Fibroblast of lung (primary cell): ENCODE results near the gene LSAMP. TPM values are rescaled to one million over a fixed set of nuclear protein-coding genes. Genes with fewer than 3 reads are reported as not detected.
A peak's percentile ranks its signal among the peaks of the same experiment; 100 is the strongest.

ENCODE experiments used
- DNase-seq, 2 donors: peaks; one replicate each; pipeline versions ENCODE4 v3.0.0 to v3.0.0-alpha.2; 2010; ENCODE audit warnings: low read depth in 2 of 2
- H2AFZ ChIP-seq: 2 replicates; pipeline ENCODE4 v1.5.1; 2012; ENCODE audit warnings: low read length, control low read depth, inconsistent platforms
- H3K27ac ChIP-seq: 2 replicates; pipeline ENCODE4 v1.5.1; 2011; ENCODE audit warnings: low read length, control low read depth; ENCODE audit not compliant: insufficient read depth
- H3K27me3 ChIP-seq: 2 replicates; pipeline ENCODE4 v1.5.1; 2011; ENCODE audit warnings: mild to moderate bottlenecking, low read length; ENCODE audit not compliant: control insufficient read depth, insufficient read depth
- H3K36me3 ChIP-seq: 2 replicates; pipeline ENCODE4 v1.5.1; 2011; ENCODE audit warnings: low read length; ENCODE audit not compliant: control insufficient read depth, insufficient read depth
- H3K4me1 ChIP-seq: 2 replicates; pipeline ENCODE4 v1.5.1; 2011; ENCODE audit warnings: low read length; ENCODE audit not compliant: control insufficient read depth, insufficient read depth; ENCODE audit errors: extremely low read depth
- H3K4me2 ChIP-seq: 2 replicates; pipeline ENCODE4 v1.5.1; 2011; ENCODE audit warnings: low read length, control low read depth; ENCODE audit not compliant: insufficient read depth; ENCODE audit errors: extremely low read depth
- H3K4me3 ChIP-seq, 4 experiments: fragments of 200-600 bp in 1 of 4; sonication (generic) in 1 of 4; replicated peaks in 1 of 4; 2 replicates each; pipeline ENCODE4 v1.5.1; 2011 to 2016; ENCODE audit warnings: low read length in 4 of 4, low read depth in 3 of 4, mild to moderate bottlenecking in 3 of 4, control low read depth in 2 of 4, inconsistent platforms in 1 of 4, mixed read lengths in 1 of 4; ENCODE audit not compliant: insufficient read depth in 1 of 4; ENCODE audit errors: control extremely low read depth in 1 of 4
- H3K79me2 ChIP-seq: 2 replicates; pipeline ENCODE4 v1.5.1; 2012; ENCODE audit warnings: mild to moderate bottlenecking, low read length, inconsistent platforms; ENCODE audit not compliant: control insufficient read depth, insufficient read depth
- H3K9ac ChIP-seq: 2 replicates; pipeline ENCODE4 v1.5.1; 2011; ENCODE audit warnings: mild to moderate bottlenecking, low read length, control low read depth; ENCODE audit not compliant: insufficient read depth
- H3K9me3 ChIP-seq: 2 replicates; pipeline ENCODE4 v1.5.1; 2012; ENCODE audit warnings: low read depth, low read length; ENCODE audit not compliant: control insufficient read depth, insufficient read depth
- H4K20me1 ChIP-seq: 2 replicates; pipeline ENCODE4 v1.5.1; 2011; ENCODE audit warnings: low read length; ENCODE audit not compliant: control insufficient read depth, insufficient read depth; ENCODE audit errors: extremely low read depth
- EZH2 ChIP-seq: IDR thresholded peaks from 2 replicates; pipeline ENCODE4 v1.5.1; 2012; ENCODE audit warnings: low read length, control low read depth, mild to moderate bottlenecking; ENCODE audit errors: missing control alignments
- polyA plus RNA-seq, 2 donors: library from polyadenylated mRNA; depleted of rRNA in 1 of 2; stranded (reverse) in 1 of 2; unstranded in 1 of 2; fragments of >200 nt; gene quantifications; 2 replicates each; pipeline ENCODE4 v1.2.1, GENCODE V29; 2011 to 2012; ENCODE audit warnings: missing spikeins in 1 of 2
- total RNA-seq: library from RNA; depleted of rRNA; stranded (reverse); fragments of >200 nt; gene quantifications from 2 replicates; pipeline ENCODE4 v1.2.1, GENCODE V29; 2014
- TF ChIP-seq, protein P1 (sequence below), 2 donors: IDR thresholded peaks in 1 of 2; conservative IDR thresholded peaks in 1 of 2; 1 replicate in 1 of 2; 2 replicates in 1 of 2; pipeline ENCODE4 v1.5.1; 2011 to 2012; ENCODE audit warnings: low read length in 2 of 2, control low read depth in 1 of 2, inconsistent platforms in 1 of 2, low read depth in 1 of 2, mild to moderate bottlenecking in 1 of 2

LSAMP gene
- total and polyA plus RNA-seq, 2 donors (not counting 1 experiment from before 2014, with no cell fraction given) = 4.8 to 5.9 TPM

- Histone ChIP-seq H3K36me3 (no peaks in the 10 kb centered on the region), H3K27me3 (no peaks in the 10 kb centered on the region), H3K4me3 (no peak overlapping the region), H3K4me2 (no peak overlapping the region), H3K9ac (no peak overlapping the region), H2AFZ (no peak overlapping the region), H3K27ac (no peak overlapping the region), H3K9me3 (no peaks in the 10 kb centered on the region), H3K79me2 (no peaks in the 10 kb centered on the region), H4K20me1 (no peaks in the 10 kb centered on the region), H3K4me1 (no peaks in the 10 kb centered on the region)
- TF ChIP-seq, protein P1, sequence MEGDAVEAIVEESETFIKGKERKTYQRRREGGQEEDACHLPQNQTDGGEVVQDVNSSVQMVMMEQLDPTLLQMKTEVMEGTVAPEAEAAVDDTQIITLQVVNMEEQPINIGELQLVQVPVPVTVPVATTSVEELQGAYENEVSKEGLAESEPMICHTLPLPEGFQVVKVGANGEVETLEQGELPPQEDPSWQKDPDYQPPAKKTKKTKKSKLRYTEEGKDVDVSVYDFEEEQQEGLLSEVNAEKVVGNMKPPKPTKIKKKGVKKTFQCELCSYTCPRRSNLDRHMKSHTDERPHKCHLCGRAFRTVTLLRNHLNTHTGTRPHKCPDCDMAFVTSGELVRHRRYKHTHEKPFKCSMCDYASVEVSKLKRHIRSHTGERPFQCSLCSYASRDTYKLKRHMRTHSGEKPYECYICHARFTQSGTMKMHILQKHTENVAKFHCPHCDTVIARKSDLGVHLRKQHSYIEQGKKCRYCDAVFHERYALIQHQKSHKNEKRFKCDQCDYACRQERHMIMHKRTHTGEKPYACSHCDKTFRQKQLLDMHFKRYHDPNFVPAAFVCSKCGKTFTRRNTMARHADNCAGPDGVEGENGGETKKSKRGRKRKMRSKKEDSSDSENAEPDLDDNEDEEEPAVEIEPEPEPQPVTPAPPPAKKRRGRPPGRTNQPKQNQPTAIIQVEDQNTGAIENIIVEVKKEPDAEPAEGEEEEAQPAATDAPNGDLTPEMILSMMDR (conservative IDR thresholded peaks at IDR 0.05 in 1 of 2, IDR thresholded peaks at IDR 0.05 in 1 of 2; ENCODE audit: low read depth in 1 of 2, low read length in 2 of 2) = no peak
- TF ChIP-seq EZH2 = no peak
- DNase-seq = peak; percentile 4 to 65
These were observed 28.3 kb upstream of the LSAMP start for GRCh38 chr3:116473602-116474001.

DNA sequence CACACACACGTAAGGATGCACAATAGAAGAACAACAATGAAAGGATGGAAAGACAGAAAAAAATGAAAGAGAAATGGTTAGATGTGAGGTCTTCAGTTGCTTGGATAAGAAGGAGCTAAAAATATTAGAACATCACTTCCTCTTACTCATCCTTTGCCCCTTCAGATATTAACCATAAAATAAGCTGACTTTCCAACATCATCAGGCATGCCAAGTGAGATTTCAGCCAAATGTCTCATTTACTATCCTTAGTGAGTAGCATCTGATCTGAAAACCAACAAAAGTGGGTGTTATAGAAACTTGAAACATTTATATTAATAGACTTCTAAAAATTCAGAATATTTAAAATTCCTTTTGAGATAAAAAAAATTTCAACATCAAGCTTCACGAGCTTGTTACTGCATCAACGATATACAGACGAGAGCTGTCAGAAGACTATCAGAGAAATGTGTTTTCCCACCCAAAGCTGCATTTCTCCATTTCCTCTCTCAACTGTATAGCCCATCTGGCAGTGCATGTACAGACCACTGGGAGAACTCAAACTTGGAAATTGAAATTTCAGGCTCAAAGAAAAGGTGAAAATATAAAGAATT, 25.4 kb upstream of the LSAMP start:
- Histone ChIP-seq H3K36me3 (no peaks in the 10 kb centered on the region), H3K9ac (no peak overlapping the region), H3K27ac (no peak overlapping the region), H3K79me2 (no peaks in the 10 kb centered on the region), H3K27me3 (no peaks in the 10 kb centered on the region), H3K4me2 (no peak overlapping the region), H3K4me1 (no peaks in the 10 kb centered on the region), H3K4me3 (no peak overlapping the region), H3K9me3 (no peaks in the 10 kb centered on the region), H4K20me1 (no peaks in the 10 kb centered on the region), H2AFZ (no peak overlapping the region)
- DNase-seq = no peak
- TF ChIP-seq, protein P1 (conservative IDR thresholded peaks at IDR 0.05 in 1 of 2, IDR thresholded peaks at IDR 0.05 in 1 of 2; ENCODE audit: low read depth in 1 of 2, low read length in 2 of 2) = no peak
- no peak for TF ChIP-seq EZH2

GRCh38 chr3:116469546-116469945, 24.3 kb upstream of the LSAMP start:
- TF ChIP-seq EZH2 = no peak
- TF ChIP-seq, protein P1 (conservative IDR thresholded peaks at IDR 0.05 in 1 of 2, IDR thresholded peaks at IDR 0.05 in 1 of 2; ENCODE audit: low read depth in 1 of 2, low read length in 2 of 2) = no peak
- Histone ChIP-seq H3K36me3 (no peaks in the 10 kb centered on the region), H3K79me2 (no peaks in the 10 kb centered on the region), H3K9ac (no peak overlapping the region), H3K9me3 (no peaks in the 10 kb centered on the region), H3K27ac (no peak overlapping the region), H3K4me1 (no peaks in the 10 kb centered on the region), H4K20me1 (no peaks in the 10 kb centered on the region), H3K27me3 (no peaks in the 10 kb centered on the region), H3K4me3 (no peak overlapping the region), H3K4me2 (no peak overlapping the region), H2AFZ (no peak overlapping the region)
- no peak for DNase-seq
